ENCODE results near the gene OLFML1. TPM values are rescaled to one million over a fixed set of nuclear protein-coding genes. Genes with fewer than 3 reads are reported as not detected.

Gene OLFML1
- total RNA-seq, 1 experiment from 2014 or later = not detected

DNA sequence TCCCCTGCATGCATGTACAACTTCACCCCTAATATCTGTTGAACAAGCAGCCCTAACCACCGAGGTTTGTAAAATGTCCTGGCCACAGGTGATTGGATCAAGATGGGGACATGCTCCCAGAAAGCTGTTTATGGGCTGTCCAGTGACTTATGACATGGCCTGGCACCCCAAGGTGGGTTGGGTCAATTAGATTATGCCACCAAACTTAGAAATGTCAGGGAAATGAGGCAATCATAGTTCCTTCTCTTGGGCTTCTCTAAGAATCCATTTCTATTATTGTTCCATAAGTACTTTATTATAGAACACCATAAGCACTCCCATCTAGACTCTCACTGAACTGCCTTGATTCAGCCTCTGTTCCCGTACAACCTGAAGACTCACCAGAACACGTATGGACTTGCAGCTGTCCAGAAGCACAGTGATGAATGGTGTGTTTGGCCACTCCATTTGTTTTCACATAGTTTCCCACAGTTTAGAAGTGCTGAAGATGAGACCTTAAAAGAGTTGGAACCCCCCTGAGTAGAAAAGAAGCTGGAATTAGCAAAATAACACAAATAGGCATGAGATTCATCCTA lies 45.5 kb upstream of the OLFML1 start:
- CTCF ChIA-PET = no interaction called here
- intact Hi-C loops (cut with micrococcal nuclease; ENCODE audit: unreplicated experiment) = loop anchor here (10.0 kb wide), 1 partner anchor 225 kb away; no protein-coding TSS in a partner anchor
- Mint-ChIP-seq H3K27ac (ENCODE audit: unreplicated experiment) (no peak overlapping the region), H3K27me3 (ENCODE audit: unreplicated experiment) (peaks cover 61% of the 10 kb centered on the region), H3K4me3 (ENCODE audit: low read depth, unreplicated experiment) (no peak overlapping the region), H3K36me3 (ENCODE audit: insufficient read depth, unreplicated experiment) (no peaks in the 10 kb centered on the region), H3K4me1 (ENCODE audit: low read depth, unreplicated experiment) (no peaks in the 10 kb centered on the region), H3K9me3 (ENCODE audit: low read depth, unreplicated experiment) (no peaks in the 10 kb centered on the region)
- TF ChIP-seq, protein P1, sequence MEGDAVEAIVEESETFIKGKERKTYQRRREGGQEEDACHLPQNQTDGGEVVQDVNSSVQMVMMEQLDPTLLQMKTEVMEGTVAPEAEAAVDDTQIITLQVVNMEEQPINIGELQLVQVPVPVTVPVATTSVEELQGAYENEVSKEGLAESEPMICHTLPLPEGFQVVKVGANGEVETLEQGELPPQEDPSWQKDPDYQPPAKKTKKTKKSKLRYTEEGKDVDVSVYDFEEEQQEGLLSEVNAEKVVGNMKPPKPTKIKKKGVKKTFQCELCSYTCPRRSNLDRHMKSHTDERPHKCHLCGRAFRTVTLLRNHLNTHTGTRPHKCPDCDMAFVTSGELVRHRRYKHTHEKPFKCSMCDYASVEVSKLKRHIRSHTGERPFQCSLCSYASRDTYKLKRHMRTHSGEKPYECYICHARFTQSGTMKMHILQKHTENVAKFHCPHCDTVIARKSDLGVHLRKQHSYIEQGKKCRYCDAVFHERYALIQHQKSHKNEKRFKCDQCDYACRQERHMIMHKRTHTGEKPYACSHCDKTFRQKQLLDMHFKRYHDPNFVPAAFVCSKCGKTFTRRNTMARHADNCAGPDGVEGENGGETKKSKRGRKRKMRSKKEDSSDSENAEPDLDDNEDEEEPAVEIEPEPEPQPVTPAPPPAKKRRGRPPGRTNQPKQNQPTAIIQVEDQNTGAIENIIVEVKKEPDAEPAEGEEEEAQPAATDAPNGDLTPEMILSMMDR (IDR thresholded peaks at IDR 0.05; ENCODE audit: unreplicated experiment) = no peak
- no peak for DNase-seq
- BruUV-seq (replicated peaks) = no TSS peak

DNA sequence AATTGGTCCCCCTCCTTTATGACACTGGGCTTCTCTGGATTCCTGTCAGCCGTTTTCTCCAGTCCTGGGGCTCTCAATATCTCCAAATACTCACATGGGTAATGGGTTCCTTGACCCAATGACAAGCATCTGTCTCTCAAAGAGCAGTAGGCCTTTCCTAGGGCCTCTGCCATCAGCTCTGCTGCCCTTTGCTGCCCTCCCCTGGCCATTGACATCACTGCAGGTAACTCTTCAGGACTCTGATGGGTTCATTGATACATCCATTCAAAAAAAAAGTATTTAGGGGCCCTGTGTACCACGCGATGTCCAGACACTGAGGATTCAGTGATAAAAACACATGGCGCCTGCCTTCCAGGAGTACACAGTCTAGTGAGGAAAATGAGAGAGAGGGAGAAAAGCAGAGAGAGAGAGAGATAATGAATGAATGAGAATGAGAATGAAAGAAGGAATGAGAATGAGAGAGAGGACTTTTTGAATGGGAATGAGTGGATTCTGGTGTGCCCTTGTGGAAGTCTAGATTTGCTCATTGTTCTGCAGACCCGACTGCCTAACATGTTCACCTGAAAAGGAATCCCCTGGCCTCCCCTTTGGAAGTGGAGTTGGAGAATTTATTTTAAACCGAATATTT lies 42.6 kb upstream of the OLFML1 start:
- Mint-ChIP-seq H3K36me3 (ENCODE audit: insufficient read depth, unreplicated experiment) (no peaks in the 10 kb centered on the region), H3K27ac (ENCODE audit: unreplicated experiment) (no peak overlapping the region), H3K4me3 (ENCODE audit: low read depth, unreplicated experiment) (no peak overlapping the region), H3K9me3 (ENCODE audit: low read depth, unreplicated experiment) (no peaks in the 10 kb centered on the region), H3K27me3 (ENCODE audit: unreplicated experiment) (peaks cover 66% of the 10 kb centered on the region), H3K4me1 (ENCODE audit: low read depth, unreplicated experiment) (no peaks in the 10 kb centered on the region)
- TF ChIP-seq, protein P1 (IDR thresholded peaks at IDR 0.05; ENCODE audit: unreplicated experiment) = peak; percentile 59
- intact Hi-C loops (cut with micrococcal nuclease; ENCODE audit: unreplicated experiment) = loop anchor here (1.0 to 10.0 kb wide), 5 partner anchors 89 to 344 kb away; no protein-coding TSS in a partner anchor
- no TSS peak for BruUV-seq (replicated peaks)
- peak; percentile 82 for DNase-seq
- CTCF ChIA-PET = interaction anchor here (0.7 to 2.5 kb wide), 6 partner anchors 11 to 344 kb away, joined by 3 to 16 read pairs (median 4); no protein-coding TSS in a partner anchor

DNA sequence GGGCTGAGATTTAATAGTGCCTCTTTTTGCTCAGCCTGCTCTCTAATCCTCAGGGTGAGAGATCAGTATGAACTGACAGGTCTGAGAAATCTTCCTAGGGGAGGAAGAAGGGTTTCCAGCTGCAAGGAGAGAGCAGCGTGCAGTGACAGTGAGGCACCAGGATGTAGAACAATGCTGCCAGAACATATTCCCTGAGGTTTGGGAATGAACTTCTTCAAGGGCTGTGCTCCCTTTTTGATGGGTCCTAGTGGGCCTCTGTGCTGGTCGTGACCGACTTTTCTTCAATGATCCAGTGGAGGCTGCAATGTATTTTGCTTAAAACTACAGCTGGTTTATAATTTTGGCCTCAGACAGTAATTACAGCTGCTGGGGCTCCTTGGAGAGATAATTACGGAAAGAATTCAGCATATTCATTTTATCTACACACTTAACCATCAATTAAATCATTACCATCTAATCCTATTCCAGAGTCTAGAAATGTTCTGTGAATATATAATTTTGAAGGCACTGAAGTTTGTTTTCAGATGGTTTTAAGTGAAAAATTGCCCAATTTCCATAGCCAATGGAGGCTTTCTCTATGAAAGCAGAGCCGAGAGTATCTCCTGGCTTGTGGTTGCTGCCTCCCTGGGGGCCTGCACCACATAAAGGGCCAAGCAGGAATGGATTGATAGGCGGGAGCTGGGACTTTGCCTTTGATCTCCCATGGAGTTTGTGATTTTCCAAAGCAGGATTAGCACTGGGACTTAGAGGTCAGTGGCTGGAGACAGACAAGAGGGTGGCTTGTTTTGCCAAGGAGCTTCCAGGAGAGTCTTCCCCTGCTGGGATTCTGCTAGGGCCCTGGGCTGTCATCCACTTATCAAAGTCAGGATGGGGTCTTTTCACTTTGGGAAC lies 41.0 kb upstream of the OLFML1 start:
- no peak overlapping the region for H3K4me3 Mint-ChIP-seq (ENCODE audit: low read depth, unreplicated experiment)
- H3K4me1 Mint-ChIP-seq (ENCODE audit: low read depth, unreplicated experiment) = peaks cover 5% of the 10 kb centered on the region
- CTCF ChIA-PET = interaction anchor here (1.9 kb wide), 1 partner anchor 91 kb away, joined by 6 read pairs; no protein-coding TSS in a partner anchor
- BruUV-seq (replicated peaks) = no TSS peak
- H3K27me3 Mint-ChIP-seq (ENCODE audit: unreplicated experiment) = peaks cover 50% of the 10 kb centered on the region
- intact Hi-C loops (cut with micrococcal nuclease; ENCODE audit: unreplicated experiment) = loop anchor here (10.0 kb wide), 1 partner anchor 220 kb away; no protein-coding TSS in a partner anchor
- TF ChIP-seq, protein P1 (IDR thresholded peaks at IDR 0.05; ENCODE audit: unreplicated experiment) = no peak
- H3K9me3 Mint-ChIP-seq (ENCODE audit: low read depth, unreplicated experiment) = no peaks in the 10 kb centered on the region
- no peak for DNase-seq
- no peak overlapping the region for H3K27ac Mint-ChIP-seq (ENCODE audit: unreplicated experiment)
- H3K36me3 Mint-ChIP-seq (ENCODE audit: insufficient read depth, unreplicated experiment) = no peaks in the 10 kb centered on the region

DNA sequence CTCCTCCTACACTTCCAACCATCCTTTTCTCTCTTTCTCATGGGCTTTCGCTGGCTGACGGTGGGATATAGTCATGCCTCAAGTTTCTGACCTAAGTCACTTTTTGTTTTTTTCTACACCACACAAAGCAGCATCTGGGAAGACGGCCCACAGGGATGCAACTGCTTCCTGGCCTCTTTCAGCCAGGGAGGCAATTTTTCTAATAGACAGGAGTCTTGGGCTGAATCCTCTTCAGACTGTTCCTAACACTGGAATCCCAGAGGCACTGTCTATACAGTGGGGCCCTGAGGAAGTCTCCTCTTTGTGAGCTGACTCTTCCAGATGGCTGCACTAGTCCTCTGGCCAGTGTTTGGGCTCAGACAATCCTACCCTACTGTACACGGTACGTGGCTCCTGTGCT lies 39.7 kb upstream of the OLFML1 start:
- no TSS peak for BruUV-seq (replicated peaks)
- H3K4me3 Mint-ChIP-seq (ENCODE audit: low read depth, unreplicated experiment) = no peak overlapping the region
- CTCF ChIA-PET = no interaction called here
- H3K27me3 Mint-ChIP-seq (ENCODE audit: unreplicated experiment) = peaks cover 37% of the 10 kb centered on the region
- DNase-seq = no peak
- no peaks in the 10 kb centered on the region for H3K36me3 Mint-ChIP-seq (ENCODE audit: insufficient read depth, unreplicated experiment)
- intact Hi-C loops (cut with micrococcal nuclease; ENCODE audit: unreplicated experiment) = loop anchor here (10.0 kb wide), 1 partner anchor 219 kb away; no protein-coding TSS in a partner anchor
- H3K4me1 Mint-ChIP-seq (ENCODE audit: low read depth, unreplicated experiment) = peaks cover 14% of the 10 kb centered on the region
- no peak overlapping the region for H3K27ac Mint-ChIP-seq (ENCODE audit: unreplicated experiment)
- TF ChIP-seq, protein P1 (IDR thresholded peaks at IDR 0.05; ENCODE audit: unreplicated experiment) = no peak
- H3K9me3 Mint-ChIP-seq (ENCODE audit: low read depth, unreplicated experiment) = no peaks in the 10 kb centered on the region
